Neuronal stem cell (in vitro differentiated cells): ENCODE data around the gene TPSAB1.

ENCODE experiments used
- DNase-seq: peaks from one replicate; pipeline ENCODE4 v3.0.0-alpha.2; 2013; ENCODE audit warnings: low spot score
- H2AFZ ChIP-seq: one replicate; pipeline ENCODE4 v1.6.1; 2013; ENCODE audit warnings: mild to moderate bottlenecking, low read length, inconsistent platforms
- H2AK5ac ChIP-seq: 2 replicates; pipeline ENCODE4 v1.6.1; 2013; ENCODE audit warnings: low read depth, mild to moderate bottlenecking, inconsistent platforms, low read length, moderate library complexity, mixed read lengths
- H2BK120ac ChIP-seq: 2 replicates; pipeline ENCODE4 v1.6.1; 2013; ENCODE audit warnings: low read depth, mild to moderate bottlenecking, inconsistent platforms, low read length, moderate library complexity, mixed read lengths
- H2BK12ac ChIP-seq: one replicate; pipeline ENCODE4 v1.6.1; 2013; ENCODE audit warnings: low read length, inconsistent platforms
- H2BK15ac ChIP-seq: 2 replicates; pipeline ENCODE4 v1.6.1; 2013; ENCODE audit warnings: mild to moderate bottlenecking, low read length, inconsistent platforms, mixed read lengths
- H2BK5ac ChIP-seq: one replicate; pipeline ENCODE4 v1.6.1; 2013; ENCODE audit warnings: inconsistent platforms, mild to moderate bottlenecking, low read length, moderate library complexity
- H3K14ac ChIP-seq: one replicate; pipeline ENCODE4 v1.6.1; 2013; ENCODE audit warnings: low read length, inconsistent platforms
- H3K18ac ChIP-seq: 2 replicates; pipeline ENCODE4 v1.6.1; 2013; ENCODE audit warnings: low read length, inconsistent platforms
- H3K23ac ChIP-seq: 2 replicates; pipeline ENCODE4 v1.6.1; 2013; ENCODE audit warnings: low read depth, mild to moderate bottlenecking, mixed read lengths, low read length, inconsistent platforms; ENCODE audit not compliant: poor library complexity
- H3K27ac ChIP-seq: replicated peaks from 3 replicates; pipeline ENCODE4 v1.5.1; 2013; ENCODE audit warnings: low read length, inconsistent platforms
- H3K27me3 ChIP-seq, 3 experiments: 2 replicates each; pipeline ENCODE4 v1.6.1; 2013; ENCODE audit warnings: low read length in 3 of 3, mild to moderate bottlenecking in 2 of 3, inconsistent platforms in 1 of 3, low read depth in 1 of 3, mixed read lengths in 1 of 3, moderate library complexity in 1 of 3; ENCODE audit not compliant: control insufficient read depth in 3 of 3, insufficient read depth in 3 of 3
- H3K36me3 ChIP-seq, 2 donors: replicated peaks in 1 of 2; 2 replicates each; pipeline ENCODE4 v1.6.1; 2013; ENCODE audit warnings: low read length in 2 of 2; ENCODE audit not compliant: control insufficient read depth in 2 of 2, insufficient read depth in 2 of 2
- H3K4ac ChIP-seq: 2 replicates; pipeline ENCODE4 v1.6.1; 2013; ENCODE audit warnings: inconsistent platforms, mild to moderate bottlenecking, low read length, moderate library complexity
- H3K4me1 ChIP-seq, 2 donors: 1 replicate in 1 of 2; 2 replicates in 1 of 2; pipeline ENCODE4 v1.6.1; 2013; ENCODE audit warnings: low read length in 2 of 2, low read depth in 1 of 2; ENCODE audit not compliant: control insufficient read depth in 2 of 2, insufficient read depth in 1 of 2
- H3K4me2 ChIP-seq: one replicate; pipeline ENCODE4 v1.6.1; 2013; ENCODE audit warnings: mild to moderate bottlenecking, low read length, inconsistent platforms; ENCODE audit not compliant: insufficient read depth, poor library complexity, severe bottlenecking
- H3K4me3 ChIP-seq, 2 donors: 2 replicates each; pipeline ENCODE4 v1.5.1; 2013; ENCODE audit warnings: low read length in 2 of 2, mild to moderate bottlenecking in 2 of 2, inconsistent platforms in 1 of 2, moderate library complexity in 1 of 2
- H3K79me1 ChIP-seq: one replicate; pipeline ENCODE4 v1.6.1; 2013; ENCODE audit warnings: low read depth, mild to moderate bottlenecking, inconsistent platforms, low read length, moderate library complexity
- H3K9ac ChIP-seq: one replicate; pipeline ENCODE4 v1.6.1; 2013; ENCODE audit warnings: mild to moderate bottlenecking, low read depth, low read length, inconsistent platforms; ENCODE audit not compliant: poor library complexity
- H3K9me3 ChIP-seq, 2 donors: replicated peaks in 1 of 2; 2 replicates each; pipeline versions ENCODE3 to v1.6.1; 2013; ENCODE audit warnings: low read length in 2 of 2, mild to moderate bottlenecking in 2 of 2, inconsistent platforms in 1 of 2, low read depth in 1 of 2, mixed read lengths in 1 of 2, moderate library complexity in 1 of 2; ENCODE audit not compliant: control insufficient read depth in 2 of 2, insufficient read depth in 1 of 2
- H4K8ac ChIP-seq: one replicate; pipeline ENCODE4 v1.6.1; 2013; ENCODE audit warnings: low read depth, mild to moderate bottlenecking, inconsistent platforms, low read length, moderate library complexity
- H4K91ac ChIP-seq: one replicate; pipeline ENCODE4 v1.6.1; 2013; ENCODE audit warnings: low read length, low read depth, mild to moderate bottlenecking, inconsistent platforms; ENCODE audit not compliant: poor library complexity
- WGBS, 2 donors: extraction: QIAGEN DNeasy Blood & Tissue Kit; methylation state at CpG; one replicate each; pipeline ENCODE4 v1.1.7; 2013; ENCODE audit warnings: missing lambda C conversion rate in 2 of 2, mixed read lengths in 1 of 2; ENCODE audit not compliant: insufficient read length in 2 of 2, insufficient replicate concordance in 1 of 2; ENCODE audit errors: extremely low coverage in 2 of 2; 5-methylcytosine and 5-hydroxymethylcytosine counted together

TPSAB1 gene

GRCh38 chr16:1287982-1288670 is 47.6 kb downstream of the TPSAB1 start:
- H2BK15ac ChIP-seq: peak overlapping the region; percentile 45
- no peak overlapping the region for H4K91ac ChIP-seq
- no peak overlapping the region for H2BK5ac ChIP-seq
- H3K9ac ChIP-seq: peak overlapping the region; percentile 70
- WGBS, 2 donors: no CpG with 5 or more reads among the region's 40 CpGs
- no peak for DNase-seq
- H3K79me1 ChIP-seq: no peaks in the 10 kb centered on the region
- H3K4me2 ChIP-seq: no peak overlapping the region
- no peak overlapping the region for H2AFZ ChIP-seq
- H2AK5ac ChIP-seq: peak overlapping the region; percentile 90
- H2BK120ac ChIP-seq: peak overlapping the region; percentile 61
- H2BK12ac ChIP-seq: peak overlapping the region; percentile 94
- no peaks in the 10 kb centered on the region for H3K9me3 ChIP-seq
- no peak overlapping the region for H3K18ac ChIP-seq
- H3K27ac ChIP-seq: no peak overlapping the region
- peak overlapping the region; percentile 84 for H3K4ac ChIP-seq
- no peaks in the 10 kb centered on the region for H3K36me3 ChIP-seq
- peaks cover 7 to 10% of the 10 kb centered on the region in 2 donors for H3K4me1 ChIP-seq
- peak overlapping the region; percentile 56 for H3K14ac ChIP-seq
- no peak overlapping the region for H4K8ac ChIP-seq
- H3K27me3 ChIP-seq: peaks cover 0 to 81% (median 19%) of the 10 kb centered on the region in 3 experiments
- peak overlapping the region in 1 of 2 donors; percentile 17 for H3K4me3 ChIP-seq
- H3K23ac ChIP-seq: peak overlapping the region; percentile 73

GRCh38 chr16:1288813-1289476 is 48.4 kb downstream of the TPSAB1 start:
- Histone ChIP-seq H3K9ac (peak overlapping the region; percentile 60), H2BK12ac (peak overlapping the region; percentile 41), H2BK120ac (peak overlapping the region; percentile 61), H3K14ac (peak overlapping the region; percentile 89), H4K8ac (no peak overlapping the region), H4K91ac (no peak overlapping the region), H3K4me3 (no peak overlapping the region), H2AFZ (no peak overlapping the region), H3K9me3 (no peaks in the 10 kb centered on the region), H3K27me3 (peaks cover 0 to 73% (median 19%) of the 10 kb centered on the region in 3 experiments), H3K4ac (peak overlapping the region; percentile 89), H3K4me2 (no peak overlapping the region), H2BK15ac (peak overlapping the region; percentile 89), H2BK5ac (no peak overlapping the region), H3K79me1 (no peaks in the 10 kb centered on the region), H3K18ac (peak overlapping the region; percentile 76), H3K36me3 (no peaks in the 10 kb centered on the region), H3K23ac (no peak overlapping the region), H3K27ac (no peak overlapping the region), H3K4me1 (peaks cover 7 to 10% of the 10 kb centered on the region in 2 donors), H2AK5ac (peak overlapping the region; percentile 90)
- WGBS, 2 donors: no CpG with 5 or more reads among the region's 20 CpGs
- DNase-seq: no peak

DNA sequence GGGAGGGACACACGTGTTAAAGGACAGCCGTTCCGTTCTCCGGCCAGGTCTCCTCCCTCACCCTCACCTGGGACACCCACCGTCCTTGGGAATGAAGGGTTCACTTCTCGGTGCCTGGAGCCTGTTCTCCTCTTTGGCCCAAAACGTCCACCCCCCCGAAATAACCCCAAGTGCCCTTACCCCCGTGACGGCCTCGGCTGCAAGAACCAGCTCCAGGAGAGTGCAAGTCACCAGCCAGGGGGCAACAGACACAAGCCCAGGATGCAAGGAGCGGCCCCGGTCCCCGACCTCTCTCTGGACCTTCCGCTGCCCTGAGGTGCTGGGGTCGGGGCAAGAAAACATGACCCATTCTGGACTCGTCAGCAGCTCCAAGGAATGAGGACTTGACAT is 49.0 kb downstream of the TPSAB1 start:
- Histone ChIP-seq H3K27me3 (peaks cover 0 to 68% (median 19%) of the 10 kb centered on the region in 3 experiments), H2BK5ac (peak overlapping the region; percentile 4), H3K4me3 (no peak overlapping the region)

DNA sequence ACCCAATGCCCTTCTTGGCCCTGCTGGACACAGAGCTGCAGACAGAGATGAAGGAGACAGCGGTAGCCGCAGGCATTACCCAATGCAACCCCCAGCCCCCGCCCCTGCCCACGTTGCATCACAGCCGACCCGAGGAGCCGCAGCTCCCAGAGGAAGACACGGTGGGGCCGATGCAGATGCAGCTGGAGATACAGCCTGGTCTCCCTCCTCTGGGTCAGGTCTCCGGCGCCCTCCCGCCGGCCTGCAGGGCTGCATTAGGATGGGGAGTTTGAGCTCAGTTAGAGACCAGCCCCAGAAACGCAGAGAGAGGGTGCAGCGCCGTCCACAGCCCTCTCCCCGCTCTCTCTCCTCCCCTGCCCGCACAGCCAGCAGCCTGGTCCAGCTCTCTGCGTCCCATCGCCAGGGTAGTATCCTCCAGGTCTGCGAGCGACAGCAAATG is 49.6 kb downstream of the TPSAB1 start:
- no peak for DNase-seq
- Histone ChIP-seq H2BK120ac (no peak overlapping the region), H3K23ac (no peak overlapping the region), H3K27ac (no peak overlapping the region), H3K79me1 (no peaks in the 10 kb centered on the region), H3K4me2 (peak overlapping the region; percentile 31), H3K4me1 (peaks cover 7 to 13% of the 10 kb centered on the region in 2 donors), H3K14ac (peak overlapping the region; percentile 75), H3K4ac (no peak overlapping the region), H4K91ac (no peak overlapping the region), H3K27me3 (peaks cover 0 to 66% (median 19%) of the 10 kb centered on the region in 3 experiments), H2BK5ac (peak overlapping the region; percentile 4), H2BK15ac (peak overlapping the region; percentile 93), H3K4me3 (no peak overlapping the region), H4K8ac (no peak overlapping the region), H3K36me3 (no peaks in the 10 kb centered on the region), H2BK12ac (peak overlapping the region; percentile 73), H2AFZ (peak overlapping the region; percentile 74), H3K9me3 (no peaks in the 10 kb centered on the region), H2AK5ac (no peak overlapping the region), H3K18ac (peak overlapping the region; percentile 90), H3K9ac (peak overlapping the region; percentile 84)
- no CpG with 5 or more reads among the region's 22 CpGs for WGBS, 2 donors

More for the DNA sequence above, 49.0 kb downstream of the TPSAB1 start:
- no peak overlapping the region for H2AK5ac ChIP-seq
- H3K4ac ChIP-seq: no peak overlapping the region
- H3K9me3 ChIP-seq: no peaks in the 10 kb centered on the region
- no peak overlapping the region for H2BK12ac ChIP-seq
- H3K14ac ChIP-seq: no peak overlapping the region
- no peak overlapping the region for H2BK120ac ChIP-seq
- no peak overlapping the region for H3K23ac ChIP-seq
- H3K4me1 ChIP-seq: peaks cover 7 to 13% of the 10 kb centered on the region in 2 donors
- no peak overlapping the region for H4K8ac ChIP-seq
- no peak overlapping the region for H3K18ac ChIP-seq
- no peak overlapping the region for H3K27ac ChIP-seq
- H4K91ac ChIP-seq: no peak overlapping the region
- H3K36me3 ChIP-seq: no peaks in the 10 kb centered on the region
- no CpG with 5 or more reads among the region's 17 CpGs for WGBS, 2 donors
- no peak overlapping the region for H2BK15ac ChIP-seq
- H3K79me1 ChIP-seq: no peaks in the 10 kb centered on the region
- peak overlapping the region; percentile 32 for H3K4me2 ChIP-seq
- H2AFZ ChIP-seq: no peak overlapping the region
- H3K9ac ChIP-seq: no peak overlapping the region
- no peak for DNase-seq
